Measurements from ENCODE around the gene NR3C2.

DNA sequence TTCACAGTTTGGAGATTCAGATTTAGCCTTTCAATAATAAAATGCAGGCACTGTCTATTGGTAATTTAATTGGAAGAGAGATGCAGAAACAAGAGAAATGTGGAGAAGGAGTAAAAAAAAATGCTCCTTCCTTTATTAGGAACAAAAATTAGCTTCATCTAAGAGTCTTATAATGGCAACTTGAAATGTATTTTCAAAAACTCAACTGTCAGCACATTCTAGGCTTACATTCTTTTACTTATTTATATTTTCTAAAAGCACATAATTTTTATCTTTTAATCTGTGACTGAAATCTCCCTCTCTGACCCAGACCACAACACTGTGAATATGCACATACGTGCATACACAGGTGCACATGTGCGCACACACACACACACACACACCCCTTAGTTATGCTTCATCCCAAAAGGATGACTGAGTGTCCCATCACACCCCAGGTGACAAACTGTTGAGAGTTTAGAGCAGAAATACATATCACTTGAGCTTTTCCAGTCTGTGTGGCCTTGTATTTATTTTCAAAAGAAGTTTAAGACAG is 29.7 kb downstream of the NR3C2 start:
- TF ChIP-seq, protein P1, sequence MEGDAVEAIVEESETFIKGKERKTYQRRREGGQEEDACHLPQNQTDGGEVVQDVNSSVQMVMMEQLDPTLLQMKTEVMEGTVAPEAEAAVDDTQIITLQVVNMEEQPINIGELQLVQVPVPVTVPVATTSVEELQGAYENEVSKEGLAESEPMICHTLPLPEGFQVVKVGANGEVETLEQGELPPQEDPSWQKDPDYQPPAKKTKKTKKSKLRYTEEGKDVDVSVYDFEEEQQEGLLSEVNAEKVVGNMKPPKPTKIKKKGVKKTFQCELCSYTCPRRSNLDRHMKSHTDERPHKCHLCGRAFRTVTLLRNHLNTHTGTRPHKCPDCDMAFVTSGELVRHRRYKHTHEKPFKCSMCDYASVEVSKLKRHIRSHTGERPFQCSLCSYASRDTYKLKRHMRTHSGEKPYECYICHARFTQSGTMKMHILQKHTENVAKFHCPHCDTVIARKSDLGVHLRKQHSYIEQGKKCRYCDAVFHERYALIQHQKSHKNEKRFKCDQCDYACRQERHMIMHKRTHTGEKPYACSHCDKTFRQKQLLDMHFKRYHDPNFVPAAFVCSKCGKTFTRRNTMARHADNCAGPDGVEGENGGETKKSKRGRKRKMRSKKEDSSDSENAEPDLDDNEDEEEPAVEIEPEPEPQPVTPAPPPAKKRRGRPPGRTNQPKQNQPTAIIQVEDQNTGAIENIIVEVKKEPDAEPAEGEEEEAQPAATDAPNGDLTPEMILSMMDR (conservative IDR thresholded peaks at IDR 0.05; ENCODE audit: low read length), result no peak
- TF ChIP-seq EZH2phosphoT487 (IDR thresholded peaks at IDR 0.05; ENCODE audit: borderline replicate concordance, low read depth, low read length), result no peak

All from OCI-LY7 (cell line).